Posterior vena cava (tissue), 2 donors: ENCODE measurements around the gene HHIPL1. TPM values are rescaled to one million over a fixed set of nuclear protein-coding genes. Genes with fewer than 3 reads are reported as not detected.

Experiments used
- DNase-seq: peaks from one replicate; pipeline ENCODE4 v3.0.0-alpha.2; 2020; ENCODE audit warnings: low spot score
- intact Hi-C, 2 donors: fragments of 100-400 bp; cut with DNase I; formaldehyde crosslinking; loops; one replicate each; pipeline versions ENCODE4 v1.14.1 to v1.14.2; 2022 to 2023
- total RNA-seq, 2 donors: library from RNA; stranded (reverse); fragmentation: NEBNext Ultra II Directional; extraction: Animal tissue kit (Norgen Biotek cat#: 25700); gene quantifications; one replicate each; pipeline ENCODE4 v1.2.1, GENCODE V29; 2021
- donor health status: DM: yes; HTN: yes; CAD: no.
- donor health status: DM: yes; HTN: yes; CAD: no.

The HHIPL1 gene
- total RNA-seq, 2 donors from 2014 or later: 10.9 to 11.6 TPM

DNA sequence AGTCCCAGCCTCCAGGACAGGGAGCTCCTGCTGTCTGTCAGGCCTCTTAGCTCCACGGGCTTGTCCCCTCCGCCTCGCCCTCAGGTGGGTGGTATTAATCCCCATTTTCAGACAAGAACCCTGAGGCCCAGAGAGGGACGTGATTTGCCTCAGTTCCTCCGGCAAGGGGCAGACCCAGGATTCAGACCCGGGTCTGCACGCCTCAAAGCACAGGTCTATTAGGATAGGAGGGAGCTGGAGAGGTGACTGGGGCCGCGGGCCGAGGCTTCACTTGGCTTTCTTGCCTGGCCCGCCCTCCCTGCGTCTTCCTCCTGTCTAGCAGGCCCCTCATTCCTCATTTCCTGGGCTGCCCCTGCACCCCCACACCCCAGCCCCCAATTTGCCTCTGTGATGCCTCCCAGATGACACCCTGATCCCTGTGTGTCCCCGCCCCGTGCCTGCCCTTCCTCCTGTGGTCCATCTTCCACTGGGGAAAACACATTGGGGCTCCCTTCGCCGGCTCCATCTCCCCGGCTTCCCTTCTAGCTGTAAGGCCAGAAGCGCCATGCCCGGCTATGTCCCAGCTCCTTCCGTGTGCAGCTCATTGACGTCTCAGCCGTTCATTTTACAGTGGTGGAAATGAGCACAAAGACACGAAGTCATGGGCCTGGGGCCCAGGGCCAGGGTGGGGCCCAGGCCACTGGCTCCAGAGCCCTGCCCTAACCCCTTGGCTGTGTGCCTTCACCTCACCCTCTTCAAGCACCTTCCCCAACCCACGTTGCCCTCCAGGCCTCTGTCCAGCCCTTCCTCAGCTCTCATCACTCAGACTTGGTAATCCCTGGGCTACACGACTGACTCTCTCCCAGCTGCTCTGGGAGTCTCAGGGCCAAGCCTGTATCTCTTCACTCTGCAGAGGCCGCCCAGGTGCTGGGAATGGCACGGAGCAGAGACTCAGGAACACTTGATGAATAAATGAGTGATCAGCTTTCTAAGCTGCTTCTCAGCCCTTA, 23.7 kb downstream of the HHIPL1 start:
- no peak for DNase-seq
- intact Hi-C loops: no loop called here

DNA sequence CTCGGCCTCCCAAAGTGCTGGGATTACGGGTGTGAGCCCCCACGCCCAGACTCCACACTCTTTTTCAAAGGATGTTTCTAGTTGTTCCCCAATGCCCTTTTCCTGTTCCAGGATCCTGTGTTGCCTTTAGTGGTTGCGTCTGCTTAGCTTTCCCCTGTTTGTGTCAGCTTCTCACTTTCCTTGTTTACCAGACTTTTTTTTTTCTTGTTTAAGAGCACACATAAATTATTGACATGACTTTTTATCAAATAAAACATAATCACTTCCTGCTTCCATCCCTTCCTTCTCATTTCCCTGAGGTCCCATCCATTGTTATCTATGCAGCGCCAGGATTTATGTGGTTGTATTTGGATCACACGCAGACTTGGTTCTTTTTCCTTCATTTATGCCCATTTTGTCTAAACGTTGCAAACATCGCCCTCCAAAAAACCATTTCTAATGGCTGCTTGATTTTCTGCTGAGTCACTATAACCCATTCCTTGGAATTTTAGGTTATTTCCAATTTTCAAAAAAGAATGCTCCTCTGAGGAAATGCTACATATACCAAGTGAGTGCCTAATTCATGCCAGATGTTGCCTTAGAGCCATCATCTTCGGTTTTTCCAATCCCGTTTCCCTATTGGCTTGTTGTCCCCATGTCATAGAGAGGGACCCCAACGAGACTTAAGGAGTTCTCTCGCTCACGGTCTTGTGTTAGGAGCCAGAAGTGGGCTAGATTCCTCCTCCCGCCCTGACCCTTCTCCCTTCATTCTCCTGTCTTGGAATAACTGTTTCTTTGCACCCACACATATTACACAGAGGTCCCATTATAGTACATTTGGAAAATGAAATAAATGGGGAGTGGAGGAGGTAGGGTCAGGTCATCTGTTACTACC, 25.7 kb downstream of the HHIPL1 start:
- intact Hi-C loops: no loop called here
- no peak for DNase-seq

GRCh38 chr14:99671235-99672224, 26.6 kb downstream of the HHIPL1 start:
- DNase-seq: peak; percentile 51
- intact Hi-C loops: no loop called here

GRCh38 chr14:99672506-99673304, 27.8 kb downstream of the HHIPL1 start:
- DNase-seq: peak; percentile 60

GRCh38 chr14:99673305-99674063, 28.6 kb downstream of the HHIPL1 start:
- peak; percentile 77 for DNase-seq
- intact Hi-C loops: no loop called here

More at GRCh38 chr14:99672506-99673304, 27.8 kb downstream of the HHIPL1 start:
- intact Hi-C loops: no loop called here

- intact Hi-C loops: no loop called here
- peak; percentile 43 for DNase-seq
These were observed 29.2 kb downstream of the HHIPL1 start for GRCh38 chr14:99674064-99674650.

DNA sequence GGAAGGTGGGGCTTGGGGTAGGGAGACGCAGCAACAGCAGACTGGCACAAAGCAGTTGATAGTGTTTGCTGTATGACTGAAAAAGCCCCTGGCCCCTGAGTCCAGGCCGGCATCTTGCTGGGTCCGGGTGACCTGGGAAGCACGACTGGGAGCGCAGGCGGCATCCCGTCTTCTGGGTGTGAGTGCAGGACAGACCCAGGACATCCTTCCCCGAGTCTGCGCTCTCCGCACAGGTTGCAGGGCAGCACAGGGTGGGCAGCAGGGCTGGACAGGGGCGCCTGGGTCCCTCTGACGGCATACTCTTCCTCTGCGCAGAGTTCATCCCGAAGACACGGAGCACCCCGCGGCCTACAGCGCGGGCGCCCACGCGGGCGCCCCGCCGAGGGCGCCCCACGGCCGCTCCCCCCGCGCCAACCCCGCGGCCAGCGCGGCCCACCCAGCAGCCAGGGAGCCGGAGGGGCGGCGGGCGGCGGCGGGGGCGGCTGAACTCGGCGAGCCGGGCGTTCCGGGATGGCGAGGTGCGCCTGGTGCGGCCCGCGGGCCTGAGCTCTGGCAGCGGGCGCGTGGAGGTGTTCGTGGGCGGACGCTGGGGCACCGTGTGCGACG, 29.9 kb downstream of the HHIPL1 start:
- peak; percentile 70 for DNase-seq
- intact Hi-C loops: no loop called here

GRCh38 chr14:99675382-99675835, 30.5 kb downstream of the HHIPL1 start:
- intact Hi-C loops: no loop called here
- DNase-seq: peak; percentile 61

DNA sequence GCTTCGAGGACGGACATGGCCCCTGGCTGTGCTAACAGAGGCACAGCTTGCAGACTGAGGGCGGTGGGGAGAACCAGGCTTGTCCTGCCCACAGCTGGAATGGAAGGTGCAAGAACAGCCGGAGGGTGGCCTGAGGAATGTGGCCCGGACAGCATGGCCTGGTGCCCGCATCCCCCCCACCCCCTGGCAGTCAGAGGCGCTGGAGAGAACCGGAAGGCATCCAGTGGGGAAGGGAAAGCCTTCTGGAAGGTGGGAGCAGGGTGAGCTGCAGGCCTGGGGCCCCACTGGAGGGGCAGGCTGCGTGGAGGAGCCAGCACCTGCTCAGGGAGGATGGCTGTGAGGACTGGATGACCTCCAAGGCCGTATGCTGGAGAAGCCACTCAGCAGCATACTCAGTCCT, 31.0 kb downstream of the HHIPL1 start:
- DNase-seq: peak; percentile 57
- intact Hi-C loops: no loop called here

GRCh38 chr14:99676657-99677056, 31.7 kb downstream of the HHIPL1 start:
- peak; percentile 72 for DNase-seq
- intact Hi-C loops: no loop called here

DNA sequence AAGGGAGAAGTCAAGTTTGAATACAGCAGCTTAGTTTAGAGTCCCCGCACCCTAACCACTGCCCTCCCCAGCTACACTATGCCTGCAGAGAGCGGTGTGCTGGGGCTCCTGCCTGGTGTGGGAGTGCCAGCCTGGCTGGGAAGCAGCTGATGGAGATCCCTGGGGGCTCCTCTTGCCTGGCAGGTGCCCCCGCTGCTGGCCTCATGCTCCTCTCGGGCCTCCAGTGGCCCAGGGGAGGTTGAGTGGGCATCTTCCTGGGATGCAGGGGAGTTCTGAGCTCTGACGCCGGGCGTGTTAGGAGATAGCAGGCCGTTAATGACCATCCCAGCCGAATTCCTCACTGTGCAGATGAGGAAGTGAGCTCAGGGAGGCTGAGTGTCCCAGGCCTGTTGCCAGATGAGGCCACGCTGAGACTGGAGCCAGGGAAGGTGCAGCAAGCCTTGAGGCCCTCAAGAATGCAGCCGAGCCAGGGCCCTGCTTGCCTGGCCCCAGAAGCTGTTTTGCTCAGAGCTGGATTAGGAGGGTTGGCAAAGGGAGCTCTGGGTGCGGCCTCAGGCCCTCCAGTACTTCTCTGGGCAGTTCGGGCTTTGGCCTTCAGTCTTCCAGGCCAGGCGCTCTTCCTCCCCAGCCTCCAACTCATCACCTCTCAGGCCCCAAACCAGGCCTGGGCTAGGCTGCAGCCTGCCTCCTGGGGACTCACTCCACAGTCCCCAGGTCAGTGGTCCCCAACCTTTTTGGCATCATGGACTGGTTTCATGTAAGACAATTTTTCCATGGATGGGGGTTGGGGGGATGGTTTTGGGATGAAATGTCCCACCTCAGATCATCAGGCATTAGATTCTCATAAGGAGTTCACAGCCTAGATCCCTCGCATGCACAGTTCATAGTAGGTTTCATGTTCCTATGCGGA, 32.6 kb downstream of the HHIPL1 start:
- intact Hi-C loops: no loop called here
- DNase-seq: peak; percentile 68

DNA sequence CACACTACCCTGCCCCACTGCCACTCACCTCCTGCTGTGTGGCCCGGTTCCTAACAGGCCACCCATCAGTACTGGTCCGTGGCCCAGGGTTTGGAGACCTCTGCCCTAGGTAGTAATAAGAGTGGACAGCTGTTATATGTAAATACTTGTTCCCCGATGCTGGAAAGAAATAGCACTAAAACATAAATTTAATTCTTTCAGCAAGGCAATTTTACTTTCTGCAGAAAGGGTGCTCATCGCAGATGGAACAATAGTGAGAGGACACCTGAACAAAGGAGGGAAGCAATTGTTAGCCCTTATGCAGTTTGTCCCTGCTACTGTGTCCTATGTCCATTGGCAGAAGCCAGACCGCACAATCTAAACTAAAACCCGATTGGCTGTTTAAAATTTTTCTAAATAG, 33.3 kb downstream of the HHIPL1 start:
- intact Hi-C loops: no loop called here
- DNase-seq: peak; percentile 38

- DNase-seq: peak; percentile 64
- intact Hi-C loops: no loop called here
These were observed 34.2 kb downstream of the HHIPL1 start for GRCh38 chr14:99679111-99679510.

DNA sequence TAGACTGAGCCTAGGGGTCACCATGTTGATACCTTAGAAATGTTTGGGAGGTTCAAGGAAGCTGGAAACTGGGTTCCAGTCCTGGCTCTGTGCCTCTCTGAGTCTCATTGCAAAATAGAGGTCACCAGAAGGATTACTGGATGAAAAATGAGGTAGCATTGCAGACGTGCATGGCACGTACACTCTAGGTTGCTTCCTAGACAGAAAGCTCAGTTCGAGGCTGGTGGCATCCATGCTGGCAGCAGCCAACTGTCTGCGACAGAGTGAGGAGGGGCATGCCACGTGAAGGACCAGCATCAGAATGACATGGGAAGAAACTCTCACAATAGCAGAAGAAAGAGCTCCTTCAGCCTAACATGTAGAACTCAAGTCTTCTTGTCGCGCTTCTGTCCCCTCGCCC, 34.6 kb downstream of the HHIPL1 start:
- peak; percentile 42 for DNase-seq
- intact Hi-C loops: no loop called here

GRCh38 chr14:99679996-99680395, 35.1 kb downstream of the HHIPL1 start:
- intact Hi-C loops: loop anchor here in 1 of 2 donors (5.0 kb wide), 1 partner anchor 207 kb away; no protein-coding TSS in a partner anchor
- peak; percentile 41 for DNase-seq
